Neural cell (in vitro differentiated cells): ENCODE measurements around the gene SPATA31E1. TPM values are rescaled to one million over a fixed set of nuclear protein-coding genes. Genes with fewer than 3 reads are reported as not detected.

Source experiments
- H2AFZ ChIP-seq: fragments of 200-600, 300-800 bp; sonication (generic), shearing (Covaris generic); 2 replicates; pipeline ENCODE4 v1.6.0; 2014; ENCODE audit warnings: low read depth, mild to moderate bottlenecking, antibody characterized with exemption, low read length, moderate library complexity
- H3F3A ChIP-seq: fragments of 200-600 bp; shearing (Covaris generic); 2 replicates; pipeline ENCODE4 v1.6.1; 2016; ENCODE audit warnings: mild to moderate bottlenecking, moderate library complexity, mixed read lengths, antibody characterized with exemption, low read length; ENCODE audit not compliant: insufficient read depth, poor library complexity, severe bottlenecking
- H3K27ac ChIP-seq: fragments of 200-600, 300-800 bp; sonication (generic), shearing (Covaris generic); 2 replicates; pipeline ENCODE4 v1.5.1; 2014; ENCODE audit warnings: mild to moderate bottlenecking, low read length, moderate library complexity
- H3K27me3 ChIP-seq: fragments of 300-800, 200-600 bp; sonication (generic), shearing (Covaris generic); 2 replicates; pipeline ENCODE4 v1.6.0; 2014; ENCODE audit warnings: mild to moderate bottlenecking, low read depth, low read length, moderate library complexity; ENCODE audit not compliant: insufficient read depth
- H3K36me3 ChIP-seq: fragments of 300-800, 200-600 bp; sonication (generic), shearing (Covaris generic); 2 replicates; pipeline ENCODE4 v1.5.1; 2014; ENCODE audit warnings: mild to moderate bottlenecking, antibody characterized with exemption, low read length, moderate library complexity; ENCODE audit not compliant: insufficient read depth
- H3K4me2 ChIP-seq: fragments of 300-800, 200-600 bp; sonication (generic), shearing (Covaris generic); 2 replicates; pipeline ENCODE4 v1.6.0; 2014; ENCODE audit warnings: mild to moderate bottlenecking, low read length
- H3K4me3 ChIP-seq: fragments of 300-800, 200-600 bp; sonication (generic), shearing (Covaris generic); 2 replicates; pipeline ENCODE4 v1.5.1; 2014; ENCODE audit warnings: mild to moderate bottlenecking, low read length, moderate library complexity
- H3K79me2 ChIP-seq: fragments of 200-600 bp; shearing (Covaris generic); replicated peaks from 2 replicates; pipeline ENCODE4 v1.6.0; 2014; ENCODE audit warnings: mild to moderate bottlenecking, low read length, moderate library complexity; ENCODE audit not compliant: insufficient read depth
- H3K9ac ChIP-seq: fragments of 300-800, 200-600 bp; sonication (generic), shearing (Covaris generic); 2 replicates; pipeline ENCODE4 v1.6.1; 2016; ENCODE audit warnings: mild to moderate bottlenecking, low read length, mixed read lengths
- H3K9me2 ChIP-seq: fragments of 200-600 bp; shearing (Covaris generic); 2 replicates; pipeline ENCODE4 v1.6.1; 2016; ENCODE audit warnings: mild to moderate bottlenecking, low read length, mixed read lengths; ENCODE audit not compliant: insufficient read depth
- H3K9me3 ChIP-seq: fragments of 200-600, 300-800 bp; sonication (generic), shearing (Covaris generic); 2 replicates; pipeline ENCODE4 v1.6.1; 2016; ENCODE audit warnings: mild to moderate bottlenecking, mixed run types, low read length, moderate library complexity, mixed read lengths
- H4K20me1 ChIP-seq: fragments of 200-600 bp; shearing (Covaris generic); 2 replicates; pipeline ENCODE4 v1.6.1; 2016; ENCODE audit warnings: mild to moderate bottlenecking, mixed run types; ENCODE audit not compliant: insufficient read depth
- EP300 ChIP-seq: fragments of 450-650 bp; conservative IDR thresholded peaks from 2 replicates; pipeline ENCODE4 v1.6.1; 2014; ENCODE audit warnings: antibody characterized with exemption, mild to moderate bottlenecking, moderate library complexity; ENCODE audit not compliant: poor library complexity, severe bottlenecking
- EZH2 ChIP-seq: fragments of 200-600, 300-800 bp; shearing (Covaris generic), sonication (generic); IDR thresholded peaks from 2 replicates; pipeline ENCODE4 v1.6.1; 2014; ENCODE audit warnings: antibody characterized with exemption, low read length, borderline replicate concordance, mild to moderate bottlenecking; ENCODE audit not compliant: insufficient read depth, poor library complexity, severe bottlenecking
- MXI1 ChIP-seq: fragments of 450-650 bp; conservative IDR thresholded peaks from 2 replicates; pipeline ENCODE4 v1.6.1; 2014; ENCODE audit warnings: antibody characterized with exemption, mild to moderate bottlenecking; ENCODE audit not compliant: poor library complexity, severe bottlenecking
- POLR2AphosphoS5 ChIP-seq: IDR thresholded peaks from 2 replicates; pipeline ENCODE4 v1.6.1; 2012
- RAD21 ChIP-seq: fragments of 450-650 bp; conservative IDR thresholded peaks from 2 replicates; pipeline ENCODE4 v1.6.1; 2014; ENCODE audit warnings: antibody characterized with exemption, mild to moderate bottlenecking, moderate library complexity
- SMC3 ChIP-seq: fragments of 450-650 bp; conservative IDR thresholded peaks from 2 replicates; pipeline ENCODE4 v1.6.1; 2014; ENCODE audit warnings: antibody characterized with exemption, mild to moderate bottlenecking, moderate library complexity; ENCODE audit not compliant: poor library complexity
- TAF1 ChIP-seq: IDR thresholded peaks from 2 replicates; pipeline ENCODE4 v1.6.1; 2012; ENCODE audit warnings: low read depth
- polyA plus RNA-seq: library from polyadenylated mRNA; depleted of rRNA; stranded (reverse); fragments of >200 nt; gene quantifications from 2 replicates; pipeline ENCODE4 v1.2.3, GENCODE V29; 2014
- TF ChIP-seq, protein P1 (sequence below): IDR thresholded peaks from 2 replicates; pipeline ENCODE4 v1.6.1; 2012; ENCODE audit warnings: borderline replicate concordance
- TF ChIP-seq, protein P2 (sequence below): fragments of 450-650 bp; IDR thresholded peaks from 2 replicates; pipeline ENCODE4 v1.5.1; 2014; ENCODE audit warnings: antibody characterized with exemption, mild to moderate bottlenecking, moderate library complexity; ENCODE audit not compliant: poor library complexity, severe bottlenecking

Gene SPATA31E1
- polyA plus RNA-seq, 1 donor from 2014 or later: not detected

DNA sequence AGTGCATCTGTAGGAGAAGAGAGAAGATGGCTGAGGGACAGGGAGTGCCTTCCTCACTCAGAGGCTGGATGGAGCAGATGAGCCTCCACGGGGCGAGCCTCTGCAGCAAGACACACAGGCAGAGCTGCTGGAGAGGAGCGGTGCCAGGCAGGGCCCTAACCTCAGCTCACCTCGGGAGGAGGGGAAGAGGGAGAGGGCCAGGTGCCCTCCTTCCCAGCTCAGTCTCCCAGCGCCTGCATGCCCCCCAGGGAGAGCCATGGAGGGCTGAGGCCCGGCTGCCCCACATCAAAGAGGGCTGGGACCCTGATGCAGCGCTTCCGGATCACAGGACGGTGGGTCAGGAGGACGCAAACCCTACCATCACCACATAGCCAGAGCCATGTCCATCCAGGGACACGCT, 13.6 kb upstream of the SPATA31E1 start:
- no peak overlapping the region for H2AFZ ChIP-seq

DNA sequence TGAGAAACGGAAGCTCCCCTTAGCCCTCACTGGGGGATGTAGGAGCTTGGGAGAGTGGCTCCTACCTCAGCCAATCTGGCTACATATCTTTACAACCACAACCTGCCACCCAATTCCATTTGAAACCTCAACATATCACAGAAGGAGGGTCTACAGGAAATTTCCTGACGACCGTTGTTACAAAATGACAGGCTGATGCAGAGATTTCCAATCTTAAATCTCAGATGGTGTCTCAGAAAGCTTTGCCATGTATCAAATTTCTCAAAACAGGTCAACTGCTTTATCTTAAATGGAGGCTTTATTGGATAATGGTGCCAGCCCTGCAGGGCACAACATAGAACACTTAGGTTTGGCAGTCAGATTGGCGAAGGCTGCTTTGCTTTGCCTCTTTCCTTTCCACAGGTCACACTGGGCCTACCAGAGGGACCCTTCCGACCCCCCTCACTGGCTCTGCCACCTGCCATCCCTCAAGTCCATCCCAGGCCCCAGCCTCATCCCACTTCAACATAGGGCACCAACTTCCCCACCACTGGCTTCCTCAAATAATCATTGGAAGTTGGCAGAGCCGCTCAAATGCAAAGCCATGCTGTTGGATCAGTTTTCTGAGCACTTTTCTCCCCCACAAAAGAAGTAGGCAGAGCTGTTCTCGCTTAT, 11.1 kb upstream of the SPATA31E1 start:
- Histone ChIP-seq H4K20me1 (no peaks in the 10 kb centered on the region), H3K9me2 (no peaks in the 10 kb centered on the region), H3F3A (no peaks in the 10 kb centered on the region), H3K4me2 (no peak overlapping the region), H3K79me2 (no peaks in the 10 kb centered on the region), H3K4me3 (no peak overlapping the region), H3K27ac (no peak overlapping the region), H3K9me3 (no peaks in the 10 kb centered on the region), H3K9ac (no peak overlapping the region), H3K36me3 (no peaks in the 10 kb centered on the region), H3K27me3 (no peaks in the 10 kb centered on the region), H2AFZ (no peak overlapping the region)
- TF ChIP-seq MXI1 (no peak), EZH2 (no peak), EP300 (no peak), POLR2AphosphoS5 (no peak), SMC3 (no peak), TAF1 (no peak), RAD21 (no peak)
- TF ChIP-seq, protein P1, sequence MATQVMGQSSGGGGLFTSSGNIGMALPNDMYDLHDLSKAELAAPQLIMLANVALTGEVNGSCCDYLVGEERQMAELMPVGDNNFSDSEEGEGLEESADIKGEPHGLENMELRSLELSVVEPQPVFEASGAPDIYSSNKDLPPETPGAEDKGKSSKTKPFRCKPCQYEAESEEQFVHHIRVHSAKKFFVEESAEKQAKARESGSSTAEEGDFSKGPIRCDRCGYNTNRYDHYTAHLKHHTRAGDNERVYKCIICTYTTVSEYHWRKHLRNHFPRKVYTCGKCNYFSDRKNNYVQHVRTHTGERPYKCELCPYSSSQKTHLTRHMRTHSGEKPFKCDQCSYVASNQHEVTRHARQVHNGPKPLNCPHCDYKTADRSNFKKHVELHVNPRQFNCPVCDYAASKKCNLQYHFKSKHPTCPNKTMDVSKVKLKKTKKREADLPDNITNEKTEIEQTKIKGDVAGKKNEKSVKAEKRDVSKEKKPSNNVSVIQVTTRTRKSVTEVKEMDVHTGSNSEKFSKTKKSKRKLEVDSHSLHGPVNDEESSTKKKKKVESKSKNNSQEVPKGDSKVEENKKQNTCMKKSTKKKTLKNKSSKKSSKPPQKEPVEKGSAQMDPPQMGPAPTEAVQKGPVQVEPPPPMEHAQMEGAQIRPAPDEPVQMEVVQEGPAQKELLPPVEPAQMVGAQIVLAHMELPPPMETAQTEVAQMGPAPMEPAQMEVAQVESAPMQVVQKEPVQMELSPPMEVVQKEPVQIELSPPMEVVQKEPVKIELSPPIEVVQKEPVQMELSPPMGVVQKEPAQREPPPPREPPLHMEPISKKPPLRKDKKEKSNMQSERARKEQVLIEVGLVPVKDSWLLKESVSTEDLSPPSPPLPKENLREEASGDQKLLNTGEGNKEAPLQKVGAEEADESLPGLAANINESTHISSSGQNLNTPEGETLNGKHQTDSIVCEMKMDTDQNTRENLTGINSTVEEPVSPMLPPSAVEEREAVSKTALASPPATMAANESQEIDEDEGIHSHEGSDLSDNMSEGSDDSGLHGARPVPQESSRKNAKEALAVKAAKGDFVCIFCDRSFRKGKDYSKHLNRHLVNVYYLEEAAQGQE: no peak
- TF ChIP-seq, protein P2, sequence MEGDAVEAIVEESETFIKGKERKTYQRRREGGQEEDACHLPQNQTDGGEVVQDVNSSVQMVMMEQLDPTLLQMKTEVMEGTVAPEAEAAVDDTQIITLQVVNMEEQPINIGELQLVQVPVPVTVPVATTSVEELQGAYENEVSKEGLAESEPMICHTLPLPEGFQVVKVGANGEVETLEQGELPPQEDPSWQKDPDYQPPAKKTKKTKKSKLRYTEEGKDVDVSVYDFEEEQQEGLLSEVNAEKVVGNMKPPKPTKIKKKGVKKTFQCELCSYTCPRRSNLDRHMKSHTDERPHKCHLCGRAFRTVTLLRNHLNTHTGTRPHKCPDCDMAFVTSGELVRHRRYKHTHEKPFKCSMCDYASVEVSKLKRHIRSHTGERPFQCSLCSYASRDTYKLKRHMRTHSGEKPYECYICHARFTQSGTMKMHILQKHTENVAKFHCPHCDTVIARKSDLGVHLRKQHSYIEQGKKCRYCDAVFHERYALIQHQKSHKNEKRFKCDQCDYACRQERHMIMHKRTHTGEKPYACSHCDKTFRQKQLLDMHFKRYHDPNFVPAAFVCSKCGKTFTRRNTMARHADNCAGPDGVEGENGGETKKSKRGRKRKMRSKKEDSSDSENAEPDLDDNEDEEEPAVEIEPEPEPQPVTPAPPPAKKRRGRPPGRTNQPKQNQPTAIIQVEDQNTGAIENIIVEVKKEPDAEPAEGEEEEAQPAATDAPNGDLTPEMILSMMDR: no peak

More for the DNA sequence above, 13.6 kb upstream of the SPATA31E1 start:
- Histone ChIP-seq H3K27me3 (no peaks in the 10 kb centered on the region), H4K20me1 (no peaks in the 10 kb centered on the region), H3K36me3 (no peaks in the 10 kb centered on the region), H3K9me3 (no peaks in the 10 kb centered on the region), H3K4me3 (no peak overlapping the region), H3K4me2 (no peak overlapping the region), H3K9me2 (no peaks in the 10 kb centered on the region), H3K9ac (no peak overlapping the region), H3K27ac (no peak overlapping the region), H3K79me2 (no peaks in the 10 kb centered on the region), H3F3A (no peaks in the 10 kb centered on the region)
- TF ChIP-seq EP300 (no peak), SMC3 (no peak), RAD21 (no peak), POLR2AphosphoS5 (no peak), TAF1 (no peak), EZH2 (no peak), MXI1 (no peak)
- TF ChIP-seq, protein P1: no peak
- TF ChIP-seq, protein P2: no peak
